DOHH2 (cell line): ENCODE data around the gene TUBE1.

Experiments used
- H3F3A ChIP-seq: fragments of 200-600 bp; sonication (generic), shearing (Covaris generic); 2 replicates; pipeline ENCODE4 v1.6.0; 2016; ENCODE audit warnings: antibody characterized with exemption, mild to moderate bottlenecking; ENCODE audit not compliant: control insufficient read depth, insufficient read depth
- H3K27ac ChIP-seq: fragments of 200-600 bp; sonication (generic); 2 replicates; pipeline ENCODE4 v1.5.1; 2014; ENCODE audit warnings: low read depth, mild to moderate bottlenecking, low read length, moderate library complexity
- H3K27me3 ChIP-seq: fragments of 200-600 bp; sonication (generic); 2 replicates; pipeline ENCODE4 v1.6.1; 2014; ENCODE audit warnings: mild to moderate bottlenecking, low read length, mixed read lengths; ENCODE audit not compliant: control insufficient read depth
- H3K36me3 ChIP-seq: fragments of 200-600 bp; sonication (generic); 2 replicates; pipeline ENCODE4 v1.6.1; 2014; ENCODE audit warnings: mild to moderate bottlenecking, low read length, moderate library complexity, mixed read lengths; ENCODE audit not compliant: control insufficient read depth
- H3K4me1 ChIP-seq: fragments of 200-600 bp; sonication (generic); 2 replicates; pipeline ENCODE4 v1.6.1; 2014; ENCODE audit warnings: mild to moderate bottlenecking, low read length, mixed read lengths; ENCODE audit not compliant: control insufficient read depth
- H3K4me2 ChIP-seq: fragments of 200-600 bp; sonication (generic); 2 replicates; pipeline ENCODE4 v1.6.0; 2014; ENCODE audit warnings: mild to moderate bottlenecking, low read length, moderate library complexity
- H3K4me3 ChIP-seq: fragments of 200-600 bp; sonication (generic); 2 replicates; pipeline ENCODE4 v1.5.1; 2014; ENCODE audit warnings: mild to moderate bottlenecking, low read length, mixed read lengths
- H3K79me2 ChIP-seq: fragments of 200-600 bp; sonication (generic); 2 replicates; pipeline ENCODE4 v1.6.1; 2014; ENCODE audit warnings: mild to moderate bottlenecking, low read length, mixed read lengths; ENCODE audit not compliant: control insufficient read depth
- H3K9me2 ChIP-seq: fragments of 200-600 bp; sonication (generic); replicated peaks from 2 replicates; pipeline ENCODE4 v1.6.1; 2014; ENCODE audit warnings: mild to moderate bottlenecking, low read length, mixed read lengths; ENCODE audit not compliant: control insufficient read depth
- H3K9me3 ChIP-seq: fragments of 200-600 bp; sonication (generic); 2 replicates; pipeline ENCODE4 v1.6.1; 2014; ENCODE audit warnings: antibody characterized with exemption, low read length, mixed read lengths; ENCODE audit not compliant: control insufficient read depth, insufficient read depth
- H4K20me1 ChIP-seq: fragments of 200-600 bp; sonication (generic); 2 replicates; pipeline ENCODE4 v1.6.0; 2014; ENCODE audit warnings: low read depth, mild to moderate bottlenecking, antibody characterized with exemption, low read length, moderate library complexity; ENCODE audit not compliant: control insufficient read depth, insufficient read depth
- EZH2phosphoT487 ChIP-seq: fragments of 200-600 bp; sonication (generic); IDR thresholded peaks from 2 replicates; pipeline ENCODE4 v1.6.1; 2017; ENCODE audit warnings: borderline replicate concordance, mild to moderate bottlenecking, antibody characterized with exemption, low read length, moderate library complexity, mixed read lengths
- TF ChIP-seq, protein P1 (sequence below): fragments of 200-600 bp; sonication (generic); IDR thresholded peaks from one replicate; pipeline ENCODE4 v1.5.1; 2014; ENCODE audit warnings: antibody characterized with exemption, mild to moderate bottlenecking, low read depth, low read length; ENCODE audit not compliant: poor library complexity, severe bottlenecking

TUBE1 gene

GRCh38 chr6:112100561-112100960 is 13.3 kb upstream of the TUBE1 start:
- no peaks in the 10 kb centered on the region for H3F3A ChIP-seq
- H3K27me3 ChIP-seq, result no peaks in the 10 kb centered on the region
- H3K4me3 ChIP-seq, result no peak overlapping the region
- no peaks in the 10 kb centered on the region for H3K9me3 ChIP-seq
- no peak overlapping the region for H3K27ac ChIP-seq
- TF ChIP-seq EZH2phosphoT487, result no peak
- TF ChIP-seq, protein P1, sequence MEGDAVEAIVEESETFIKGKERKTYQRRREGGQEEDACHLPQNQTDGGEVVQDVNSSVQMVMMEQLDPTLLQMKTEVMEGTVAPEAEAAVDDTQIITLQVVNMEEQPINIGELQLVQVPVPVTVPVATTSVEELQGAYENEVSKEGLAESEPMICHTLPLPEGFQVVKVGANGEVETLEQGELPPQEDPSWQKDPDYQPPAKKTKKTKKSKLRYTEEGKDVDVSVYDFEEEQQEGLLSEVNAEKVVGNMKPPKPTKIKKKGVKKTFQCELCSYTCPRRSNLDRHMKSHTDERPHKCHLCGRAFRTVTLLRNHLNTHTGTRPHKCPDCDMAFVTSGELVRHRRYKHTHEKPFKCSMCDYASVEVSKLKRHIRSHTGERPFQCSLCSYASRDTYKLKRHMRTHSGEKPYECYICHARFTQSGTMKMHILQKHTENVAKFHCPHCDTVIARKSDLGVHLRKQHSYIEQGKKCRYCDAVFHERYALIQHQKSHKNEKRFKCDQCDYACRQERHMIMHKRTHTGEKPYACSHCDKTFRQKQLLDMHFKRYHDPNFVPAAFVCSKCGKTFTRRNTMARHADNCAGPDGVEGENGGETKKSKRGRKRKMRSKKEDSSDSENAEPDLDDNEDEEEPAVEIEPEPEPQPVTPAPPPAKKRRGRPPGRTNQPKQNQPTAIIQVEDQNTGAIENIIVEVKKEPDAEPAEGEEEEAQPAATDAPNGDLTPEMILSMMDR, result no peak
- no peaks in the 10 kb centered on the region for H3K79me2 ChIP-seq
- no peak overlapping the region for H3K4me2 ChIP-seq
- H3K36me3 ChIP-seq, result no peaks in the 10 kb centered on the region
- H3K9me2 ChIP-seq, result no peaks in the 10 kb centered on the region
- H3K4me1 ChIP-seq, result no peaks in the 10 kb centered on the region
- no peaks in the 10 kb centered on the region for H4K20me1 ChIP-seq

GRCh38 chr6:112096901-112097300 is 9.6 kb upstream of the TUBE1 start:
- Histone ChIP-seq H3K27me3 (0 out of 2 replicates have a peak, but pooled peaks cover 3% of the 10 kb centered on the region), H3K9me2 (no peaks in the 10 kb centered on the region), H3F3A (no peaks in the 10 kb centered on the region), H4K20me1 (no peaks in the 10 kb centered on the region), H3K9me3 (no peaks in the 10 kb centered on the region), H3K36me3 (no peaks in the 10 kb centered on the region), H3K27ac (no peak overlapping the region), H3K4me3 (no peak overlapping the region), H3K4me2 (no peak overlapping the region), H3K4me1 (no peaks in the 10 kb centered on the region), H3K79me2 (no peaks in the 10 kb centered on the region)
- TF ChIP-seq EZH2phosphoT487, result no peak
- TF ChIP-seq, protein P1, result no peak

DNA sequence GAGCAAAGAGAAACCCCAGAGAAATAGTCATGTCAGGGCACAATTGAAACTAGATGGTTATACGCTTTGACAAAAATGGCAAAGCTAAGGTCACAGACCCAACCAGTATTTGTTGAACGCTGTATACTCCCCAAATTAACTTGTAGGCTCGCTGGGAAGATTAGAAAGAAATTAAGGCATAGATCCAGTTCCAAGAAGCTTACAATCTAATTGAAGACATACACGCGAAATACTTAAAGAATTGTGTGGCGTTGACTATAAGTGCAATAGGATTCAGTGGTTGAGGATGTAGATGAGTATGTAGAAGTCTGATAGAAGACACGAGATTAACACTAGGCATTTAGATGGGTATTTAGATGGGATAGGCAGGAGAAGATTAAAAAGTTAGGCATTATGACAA is 634 bp upstream of the TUBE1 start:
- Histone ChIP-seq H3K9me3 (no peaks in the 10 kb centered on the region), H3K27me3 (peaks cover 11% of the 10 kb centered on the region), H3F3A (no peaks in the 10 kb centered on the region), H3K27ac (no peak overlapping the region), H4K20me1 (no peaks in the 10 kb centered on the region), H3K4me2 (peak overlapping the region; percentile 92), H3K36me3 (peaks cover 24% of the 10 kb centered on the region), H3K4me3 (peak overlapping the region; percentile 79), H3K4me1 (peaks cover 13% of the 10 kb centered on the region), H3K9me2 (no peaks in the 10 kb centered on the region), H3K79me2 (peaks cover 12% of the 10 kb centered on the region)
- no peak for TF ChIP-seq EZH2phosphoT487
- TF ChIP-seq, protein P1, result no peak
